Adrenal gland (tissue), 5 donors: ENCODE measurements around the gene TEX2.

Experiments
- CTCF ChIP-seq, 6 experiments: fragments of 450-650 bp in 4 of 6; fragments of 200-600 bp in 2 of 6; sonication (generic) in 1 of 6; IDR thresholded peaks; 1 replicate in 5 of 6; 2 replicates in 1 of 6; pipeline versions ENCODE4 v1.5.1 to v1.8.0; 2016 to 2021; ENCODE audit warnings: antibody characterized with exemption in 6 of 6, mild to moderate bottlenecking in 2 of 6, moderate library complexity in 1 of 6
- POLR2A ChIP-seq, 2 donors: fragments of 450-650 bp; IDR thresholded peaks; one replicate each; pipeline ENCODE4 v1.6.1; 2017; ENCODE audit warnings: antibody characterized with exemption in 2 of 2, mild to moderate bottlenecking in 2 of 2, moderate library complexity in 1 of 2
- donor health status: DM: no; HTN: no; CAD: no.

GRCh38 chr17:64178011-64178825 is 84.8 kb downstream of the TEX2 start:
- TF ChIP-seq POLR2A (IDR thresholded peaks at IDR 0.05) (no peak), CTCF (IDR thresholded peaks at IDR 0.05) (no peak)
